GM23338 (cell line): Measurements from ENCODE around the gene SC5D.

Experiments used
- EZH2 ChIP-seq: fragments of 200-600 bp; sonication (generic); IDR thresholded peaks from one replicate; pipeline ENCODE4 v1.8.0; 2017; ENCODE audit warnings: antibody characterized with exemption, mild to moderate bottlenecking, low read depth; ENCODE audit not compliant: unreplicated experiment
- TF ChIP-seq, protein P1 (sequence below), 2 experiments: fragments of 200-600 bp in 1 of 2; sonication (generic) in 1 of 2; conservative IDR thresholded peaks; 2 replicates each; pipeline versions ENCODE4 v1.5.1 to v1.6.1; 2016 to 2017; ENCODE audit warnings: antibody characterized with exemption in 2 of 2, low read depth in 2 of 2, mild to moderate bottlenecking in 2 of 2, moderate library complexity in 1 of 2

DNA sequence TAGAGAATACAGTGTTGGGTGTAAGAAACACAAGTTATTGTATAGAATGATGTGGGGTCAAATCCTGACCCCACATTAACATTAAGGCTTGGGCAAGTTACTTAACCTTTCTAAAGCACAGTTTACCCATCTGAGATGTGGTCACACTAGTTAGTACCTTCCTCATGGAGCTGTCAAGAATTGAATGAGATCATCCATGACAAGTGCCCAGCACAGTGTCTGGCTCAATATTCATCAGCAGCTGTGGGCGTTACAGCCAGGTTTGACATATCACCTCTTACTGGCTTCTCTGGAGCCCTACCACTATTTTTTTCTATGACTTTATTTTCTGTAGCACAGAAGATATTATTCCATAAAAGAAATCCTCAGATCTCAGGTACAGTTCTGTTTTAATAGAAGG is 57.2 kb downstream of the SC5D start:
- TF ChIP-seq, protein P1, sequence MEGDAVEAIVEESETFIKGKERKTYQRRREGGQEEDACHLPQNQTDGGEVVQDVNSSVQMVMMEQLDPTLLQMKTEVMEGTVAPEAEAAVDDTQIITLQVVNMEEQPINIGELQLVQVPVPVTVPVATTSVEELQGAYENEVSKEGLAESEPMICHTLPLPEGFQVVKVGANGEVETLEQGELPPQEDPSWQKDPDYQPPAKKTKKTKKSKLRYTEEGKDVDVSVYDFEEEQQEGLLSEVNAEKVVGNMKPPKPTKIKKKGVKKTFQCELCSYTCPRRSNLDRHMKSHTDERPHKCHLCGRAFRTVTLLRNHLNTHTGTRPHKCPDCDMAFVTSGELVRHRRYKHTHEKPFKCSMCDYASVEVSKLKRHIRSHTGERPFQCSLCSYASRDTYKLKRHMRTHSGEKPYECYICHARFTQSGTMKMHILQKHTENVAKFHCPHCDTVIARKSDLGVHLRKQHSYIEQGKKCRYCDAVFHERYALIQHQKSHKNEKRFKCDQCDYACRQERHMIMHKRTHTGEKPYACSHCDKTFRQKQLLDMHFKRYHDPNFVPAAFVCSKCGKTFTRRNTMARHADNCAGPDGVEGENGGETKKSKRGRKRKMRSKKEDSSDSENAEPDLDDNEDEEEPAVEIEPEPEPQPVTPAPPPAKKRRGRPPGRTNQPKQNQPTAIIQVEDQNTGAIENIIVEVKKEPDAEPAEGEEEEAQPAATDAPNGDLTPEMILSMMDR (conservative IDR thresholded peaks at IDR 0.05; ENCODE audit: low read depth in 2 of 2) = no peak
- no peak for TF ChIP-seq EZH2
